Ishikawa (cell line): ENCODE data around the gene NEAT1.

ENCODE experiments used
- CEBPB ChIP-seq: IDR thresholded peaks from 2 replicates; pipeline ENCODE4 v1.6.1; 2012
- CREB1 ChIP-seq: IDR thresholded peaks from 2 replicates; pipeline ENCODE4 v1.6.1; 2012; ENCODE audit warnings: low read depth
- EGR1 ChIP-seq: IDR thresholded peaks from 2 replicates; pipeline ENCODE4 v1.6.1; 2012
- EP300 ChIP-seq: IDR thresholded peaks from 2 replicates; pipeline ENCODE4 v1.6.1; 2012; ENCODE audit warnings: borderline replicate concordance
- FOXM1 ChIP-seq: IDR thresholded peaks from 2 replicates; pipeline ENCODE4 v1.6.1; 2012; ENCODE audit warnings: low read depth, borderline replicate concordance
- NFIC ChIP-seq: IDR thresholded peaks from 2 replicates; pipeline ENCODE4 v1.6.1; 2012
- RAD21 ChIP-seq: IDR thresholded peaks from 2 replicates; pipeline ENCODE4 v1.6.1; 2012; ENCODE audit warnings: low read depth
- REST ChIP-seq: IDR thresholded peaks from 2 replicates; pipeline ENCODE4 v1.6.1; 2012; ENCODE audit warnings: low read depth, mild to moderate bottlenecking
- TAF1 ChIP-seq: IDR thresholded peaks from 2 replicates; pipeline ENCODE4 v1.6.1; 2012; ENCODE audit warnings: low read depth, mild to moderate bottlenecking
- TCF12 ChIP-seq: IDR thresholded peaks from 2 replicates; pipeline ENCODE4 v1.6.1; 2012; ENCODE audit warnings: low read depth
- TEAD4 ChIP-seq: IDR thresholded peaks from 2 replicates; pipeline ENCODE4 v1.6.1; 2012
- YY1 ChIP-seq: IDR thresholded peaks from 2 replicates; pipeline ENCODE4 v1.6.1; 2012; ENCODE audit warnings: low read depth
- ZBTB7A ChIP-seq: IDR thresholded peaks from 2 replicates; pipeline ENCODE4 v1.6.1; 2012; ENCODE audit warnings: low read depth
- TF ChIP-seq, protein P1 (sequence below): IDR thresholded peaks from 2 replicates; pipeline ENCODE4 v1.6.1; 2012
- TF ChIP-seq, protein P2 (sequence below): IDR thresholded peaks from 2 replicates; pipeline ENCODE4 v1.6.1; 2012

Gene NEAT1

GRCh38 chr11:65470433-65471049 lies 47.9 kb downstream of the NEAT1 start:
- no peak for TF ChIP-seq YY1

DNA sequence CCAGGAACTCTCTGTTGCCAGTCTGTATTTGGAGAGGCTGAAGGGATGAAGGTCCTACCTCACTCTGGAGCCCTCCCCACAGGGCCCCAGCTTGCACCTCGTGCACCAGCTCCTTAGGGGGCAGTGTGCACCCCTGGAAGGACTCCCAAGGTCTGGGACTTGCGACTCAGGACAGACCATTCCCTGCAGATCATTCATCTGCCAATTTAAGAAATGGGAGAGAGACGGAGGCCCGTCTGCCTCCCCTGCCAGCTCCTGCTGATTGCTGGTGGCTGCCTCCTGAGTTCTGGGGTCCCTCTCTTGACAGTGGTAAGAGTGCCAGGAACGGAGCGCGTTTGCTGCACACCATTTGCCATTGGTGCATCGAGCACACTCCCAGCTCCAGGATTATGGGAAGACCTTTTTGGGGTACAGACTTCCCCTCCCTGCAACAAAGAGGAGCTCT lies 48.9 kb downstream of the NEAT1 start:
- TF ChIP-seq EGR1 (no peak), TAF1 (no peak), EP300 (no peak), FOXM1 (no peak), CREB1 (no peak), REST (no peak), RAD21 (peak; percentile 69)

- TF ChIP-seq CEBPB (no peak), RAD21 (no peak), EP300 (no peak), TCF12 (no peak)
Measured at GRCh38 chr11:65473278-65473860, 50.8 kb downstream of the NEAT1 start.

DNA sequence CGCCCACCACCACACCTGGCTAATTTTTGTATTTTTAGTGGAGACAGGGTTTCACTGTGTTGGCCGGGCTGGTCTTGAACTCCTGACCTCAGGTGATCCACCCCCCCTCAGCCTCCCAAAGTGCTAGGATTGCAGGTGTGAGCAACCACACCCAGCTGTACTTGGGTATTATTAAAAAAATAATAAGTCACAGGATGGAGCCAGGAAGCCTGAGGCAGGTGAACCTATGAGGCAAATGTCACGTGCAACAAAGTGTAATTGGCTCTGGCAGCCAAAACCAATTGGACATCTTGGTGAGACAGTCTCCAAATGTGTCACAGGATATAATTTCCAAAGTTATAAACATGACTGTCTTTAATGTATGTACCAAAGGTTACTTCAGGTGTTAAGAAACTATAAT lies 52.3 kb downstream of the NEAT1 start:
- TF ChIP-seq RAD21 = no peak

DNA sequence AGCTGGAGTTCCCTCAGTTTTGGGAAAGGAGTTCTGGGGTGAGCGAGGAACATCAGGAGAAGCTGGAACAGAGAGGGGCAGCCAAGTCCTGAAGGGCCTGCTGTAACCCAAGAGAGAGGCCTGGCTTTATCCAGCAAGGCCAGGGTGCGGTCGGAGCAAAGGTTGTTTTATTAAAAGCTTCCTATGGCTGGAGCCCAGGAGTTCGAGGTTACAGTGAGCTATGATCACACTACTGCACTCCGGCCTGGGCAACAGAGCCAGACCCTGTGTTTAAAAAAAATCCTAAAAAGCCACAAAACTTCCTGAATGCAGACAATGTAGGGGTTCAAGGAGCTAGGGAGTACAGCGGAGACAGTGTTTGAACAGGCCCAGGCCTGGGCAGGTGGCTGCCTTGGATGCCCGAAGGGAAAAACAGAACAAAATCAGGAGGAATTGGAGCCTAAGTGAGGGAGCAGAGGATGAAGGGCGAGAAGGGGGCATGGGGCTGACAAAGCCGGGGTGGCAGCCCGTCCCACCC lies 54.1 kb downstream of the NEAT1 start:
- TF ChIP-seq TCF12 = no peak
- no peak for TF ChIP-seq EP300
- TF ChIP-seq, protein P1, sequence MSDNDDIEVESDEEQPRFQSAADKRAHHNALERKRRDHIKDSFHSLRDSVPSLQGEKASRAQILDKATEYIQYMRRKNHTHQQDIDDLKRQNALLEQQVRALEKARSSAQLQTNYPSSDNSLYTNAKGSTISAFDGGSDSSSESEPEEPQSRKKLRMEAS = no peak
- no peak for TF ChIP-seq RAD21
- no peak for TF ChIP-seq CREB1
- TF ChIP-seq TEAD4 = no peak
- no peak for TF ChIP-seq ZBTB7A
- TF ChIP-seq, protein P2, sequence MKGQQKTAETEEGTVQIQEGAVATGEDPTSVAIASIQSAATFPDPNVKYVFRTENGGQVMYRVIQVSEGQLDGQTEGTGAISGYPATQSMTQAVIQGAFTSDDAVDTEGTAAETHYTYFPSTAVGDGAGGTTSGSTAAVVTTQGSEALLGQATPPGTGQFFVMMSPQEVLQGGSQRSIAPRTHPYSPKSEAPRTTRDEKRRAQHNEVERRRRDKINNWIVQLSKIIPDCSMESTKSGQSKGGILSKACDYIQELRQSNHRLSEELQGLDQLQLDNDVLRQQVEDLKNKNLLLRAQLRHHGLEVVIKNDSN = no peak
- no peak for TF ChIP-seq EGR1
- TF ChIP-seq NFIC = no peak
- TF ChIP-seq YY1 = no peak

DNA sequence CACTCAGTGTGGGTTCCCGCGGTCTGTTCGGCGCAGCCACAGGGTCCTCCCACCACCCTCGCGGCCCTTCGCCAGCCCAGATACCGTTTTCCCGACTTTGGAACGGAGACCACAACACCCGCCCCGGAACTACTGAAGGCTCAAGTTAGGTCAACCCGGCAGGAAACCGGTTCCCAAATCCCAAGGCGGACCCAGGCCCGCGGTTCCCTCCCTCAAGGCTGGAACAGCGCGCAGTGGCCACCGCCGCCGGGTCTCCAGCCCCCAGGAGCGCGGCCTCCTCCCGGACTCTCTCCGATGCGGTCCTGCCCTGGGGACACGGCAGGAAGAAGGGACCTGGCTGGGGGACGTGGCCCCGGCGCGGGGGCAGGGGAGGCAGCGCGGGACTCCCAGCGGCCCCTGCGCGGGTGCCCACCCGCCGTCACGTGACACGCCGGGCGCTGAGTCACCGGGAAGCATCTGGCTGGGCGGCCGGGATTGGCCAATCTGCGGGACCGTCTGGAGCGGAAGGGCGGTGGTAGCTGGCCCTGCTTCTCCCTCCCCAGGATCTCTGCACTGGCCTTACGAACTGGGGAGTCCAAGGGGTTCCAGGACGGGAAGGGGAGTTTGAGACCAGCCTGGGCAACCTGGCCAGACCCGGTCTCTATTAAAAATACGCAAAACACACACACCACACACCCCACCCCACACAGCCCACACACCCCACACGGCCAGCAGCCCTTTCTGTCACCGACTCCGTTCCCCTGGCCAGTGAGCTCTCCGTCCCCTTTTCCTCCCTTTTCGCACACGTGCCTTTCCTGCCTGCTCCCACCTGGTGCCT lies 54.8 kb downstream of the NEAT1 start:
- TF ChIP-seq EP300 (no peak; the same call in 1 of the 2 replicates), EGR1 (peak; percentile 33; the same call in 1 of the 2 replicates), CREB1 (no peak), TEAD4 (no peak; the same call in 1 of the 2 replicates), NFIC (peak; percentile 20; the same call in 1 of the 2 replicates), TAF1 (peak; percentile 89), RAD21 (no peak), ZBTB7A (peak; percentile 73; the same call in 1 of the 2 replicates), TCF12 (no peak; the same call in 1 of the 2 replicates), REST (no peak), CEBPB (peak; percentile 58; the same call in 1 of the 2 replicates), YY1 (0 out of 2 replicates have a peak, but pooled peaks have one; percentile 3), FOXM1 (no peak)
- TF ChIP-seq, protein P1 = peak; percentile 69
- TF ChIP-seq, protein P2 = peak; percentile 99
